Chondrocyte (in vitro differentiated cells): Measurements from ENCODE around the gene SGPL1. TPM values are rescaled to one million over a fixed set of nuclear protein-coding genes. Genes with fewer than 3 reads are reported as not detected.

Source experiments
- DNase-seq: peaks from one replicate; pipeline ENCODE4 v3.0.0; 2021; ENCODE audit warnings: mixed read lengths, low spot score
- H3K27ac Mint-ChIP-seq: one replicate; pipeline ENCODE4 v1.8.0; 2021; ENCODE audit warnings: mild to moderate bottlenecking, moderate library complexity, mixed read lengths; ENCODE audit not compliant: unreplicated experiment
- H3K27me3 Mint-ChIP-seq: 2 replicates; pipeline ENCODE4 v1.8.0; 2021; ENCODE audit warnings: low read depth, mixed read lengths
- H3K36me3 Mint-ChIP-seq: 2 replicates; pipeline ENCODE4 v1.8.0; 2021; ENCODE audit warnings: low read depth, mixed read lengths
- H3K4me1 Mint-ChIP-seq: 2 replicates; pipeline ENCODE4 v1.8.0; 2021; ENCODE audit warnings: low read depth, mild to moderate bottlenecking, mixed read lengths
- H3K4me3 Mint-ChIP-seq: one replicate; pipeline ENCODE4 v1.8.0; 2021; ENCODE audit warnings: mild to moderate bottlenecking, moderate library complexity, mixed read lengths; ENCODE audit not compliant: unreplicated experiment
- H3K9me3 Mint-ChIP-seq: 2 replicates; pipeline ENCODE4 v1.8.0; 2021; ENCODE audit warnings: low read depth, mixed read lengths
- total RNA-seq: library from RNA; stranded (reverse); gene quantifications from 3 replicates; pipeline ENCODE4 v1.2.1, GENCODE V29; 2021
- TF ChIP-seq, protein P1 (sequence below): fragments of 200-600 bp; sonication (generic); IDR thresholded peaks from 2 replicates; pipeline ENCODE4 v1.5.0; 2021; ENCODE audit warnings: antibody characterized with exemption, mild to moderate bottlenecking, moderate library complexity

Gene SGPL1
- total RNA-seq, 1 donor from 2014 or later, result 71.8 TPM

DNA sequence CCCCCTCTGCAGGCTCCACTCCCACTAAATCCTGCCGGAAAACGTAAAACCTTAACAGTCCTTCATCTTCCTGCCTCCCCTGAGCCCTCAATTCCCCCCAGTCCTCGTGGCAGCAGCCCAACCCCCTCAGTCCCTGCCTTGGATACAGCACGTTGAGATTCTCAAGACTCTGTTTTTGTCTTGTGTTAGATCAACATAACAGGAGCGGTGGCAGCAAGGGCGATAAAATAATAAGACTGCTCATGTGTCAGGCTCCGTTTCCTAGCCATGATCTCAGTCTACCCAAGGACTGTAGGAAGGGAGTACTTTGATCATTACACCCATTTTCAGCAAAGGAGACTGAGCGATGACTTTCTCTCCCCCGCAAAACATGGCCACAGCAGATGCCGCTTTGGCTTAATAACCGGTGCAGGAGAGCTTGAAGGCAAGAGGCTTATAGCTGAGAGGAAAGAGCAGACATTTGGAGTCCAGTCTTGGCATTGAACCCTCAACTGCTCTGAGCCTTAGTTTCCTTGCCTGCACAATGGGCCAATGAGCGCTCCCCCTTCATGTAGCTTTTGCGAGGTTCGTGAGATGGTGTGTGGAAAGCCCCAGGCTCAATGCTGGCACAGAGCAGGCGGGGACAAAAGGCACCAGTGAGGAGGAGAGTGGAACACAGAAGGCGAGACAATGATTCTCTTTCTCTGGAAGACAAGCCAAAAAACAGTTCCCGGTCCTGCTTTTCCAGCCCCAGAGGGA, 114.7 kb downstream of the SGPL1 start:
- H3K9me3 Mint-ChIP-seq, result no peaks in the 10 kb centered on the region
- H3K27ac Mint-ChIP-seq, result no peak overlapping the region
- TF ChIP-seq, protein P1, sequence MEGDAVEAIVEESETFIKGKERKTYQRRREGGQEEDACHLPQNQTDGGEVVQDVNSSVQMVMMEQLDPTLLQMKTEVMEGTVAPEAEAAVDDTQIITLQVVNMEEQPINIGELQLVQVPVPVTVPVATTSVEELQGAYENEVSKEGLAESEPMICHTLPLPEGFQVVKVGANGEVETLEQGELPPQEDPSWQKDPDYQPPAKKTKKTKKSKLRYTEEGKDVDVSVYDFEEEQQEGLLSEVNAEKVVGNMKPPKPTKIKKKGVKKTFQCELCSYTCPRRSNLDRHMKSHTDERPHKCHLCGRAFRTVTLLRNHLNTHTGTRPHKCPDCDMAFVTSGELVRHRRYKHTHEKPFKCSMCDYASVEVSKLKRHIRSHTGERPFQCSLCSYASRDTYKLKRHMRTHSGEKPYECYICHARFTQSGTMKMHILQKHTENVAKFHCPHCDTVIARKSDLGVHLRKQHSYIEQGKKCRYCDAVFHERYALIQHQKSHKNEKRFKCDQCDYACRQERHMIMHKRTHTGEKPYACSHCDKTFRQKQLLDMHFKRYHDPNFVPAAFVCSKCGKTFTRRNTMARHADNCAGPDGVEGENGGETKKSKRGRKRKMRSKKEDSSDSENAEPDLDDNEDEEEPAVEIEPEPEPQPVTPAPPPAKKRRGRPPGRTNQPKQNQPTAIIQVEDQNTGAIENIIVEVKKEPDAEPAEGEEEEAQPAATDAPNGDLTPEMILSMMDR, result no peak
- peaks cover 3% of the 10 kb centered on the region for H3K4me1 Mint-ChIP-seq
- H3K36me3 Mint-ChIP-seq, result no peaks in the 10 kb centered on the region
- H3K27me3 Mint-ChIP-seq, result peaks cover 10% of the 10 kb centered on the region
- no peak overlapping the region for H3K4me3 Mint-ChIP-seq
- no peak for DNase-seq

Other genes with a start within 250 kb of the SGPL1 start
- gene PRF1, start 213.2 kb upstream of the SGPL1 start, total RNA-seq, result not detected in 3 replicates
- 7.7 to 9.2 TPM (median 8.7 TPM) in 3 replicates for gene ADAMTS14, start 143.4 kb upstream of the SGPL1 start, total RNA-seq
- gene TBATA, start 30.6 kb upstream of the SGPL1 start, total RNA-seq, result not detected in 3 replicates
- 38.4 to 55.0 TPM (median 49.3 TPM) in 3 replicates for gene PCBD1, start 72.6 kb downstream of the SGPL1 start, total RNA-seq